Keratinocyte (primary cell): Measurements from ENCODE around the gene DCTN1. TPM values are rescaled to one million over a fixed set of nuclear protein-coding genes. Genes with fewer than 3 reads are reported as not detected.

Source experiments
- DNase-seq: peaks from one replicate; pipeline ENCODE4 v3.0.0-alpha.2; 2011; ENCODE audit warnings: low read depth, missing footprints, low spot score
- FAIRE-seq: peaks from 2 replicates; lab custom pipeline; 2011; peaks lifted over from hg19 to GRCh38; lab: Jason Lieb, UNC
- H2AFZ ChIP-seq: 2 replicates; pipeline ENCODE4 v1.6.0; 2012; ENCODE audit warnings: low read length, control low read depth, inconsistent platforms; ENCODE audit not compliant: control insufficient read depth
- H3K27ac ChIP-seq: 2 replicates; pipeline ENCODE4 v1.5.1; 2011; ENCODE audit warnings: low read length; ENCODE audit not compliant: control insufficient read depth, insufficient read depth
- H3K27me3 ChIP-seq: 3 replicates; pipeline ENCODE4 v1.6.0; 2011; ENCODE audit warnings: low read length; ENCODE audit not compliant: control insufficient read depth, insufficient read depth; ENCODE audit errors: extremely low read depth
- H3K36me3 ChIP-seq, 2 experiments: 2 replicates in 1 of 2; 3 replicates in 1 of 2; pipeline ENCODE4 v1.5.1; 2011; ENCODE audit warnings: low read length in 2 of 2, mild to moderate bottlenecking in 1 of 2; ENCODE audit not compliant: control insufficient read depth in 2 of 2, insufficient read depth in 2 of 2; ENCODE audit errors: extremely low read depth in 1 of 2
- H3K4me1 ChIP-seq: 3 replicates; pipeline ENCODE4 v1.5.1; 2011; ENCODE audit warnings: low read length; ENCODE audit not compliant: control insufficient read depth, insufficient read depth; ENCODE audit errors: extremely low read depth
- H3K4me2 ChIP-seq: 3 replicates; pipeline ENCODE4 v1.6.0; 2011; ENCODE audit warnings: low read depth, low read length; ENCODE audit not compliant: control insufficient read depth, insufficient read depth; ENCODE audit errors: extremely low read depth
- H3K4me3 ChIP-seq, 3 experiments: fragments of 200-600 bp in 1 of 3; sonication (generic) in 1 of 3; 2 replicates in 2 of 3; 3 replicates in 1 of 3; pipeline ENCODE4 v1.5.1; 2011 to 2016; ENCODE audit warnings: low read length in 3 of 3, mild to moderate bottlenecking in 3 of 3, control low read depth in 2 of 3, inconsistent platforms in 1 of 3, low read depth in 1 of 3, mixed read lengths in 1 of 3, mixed run types in 1 of 3, moderate library complexity in 1 of 3; ENCODE audit not compliant: control insufficient read depth in 2 of 3, insufficient read depth in 2 of 3; ENCODE audit errors: extremely low read depth in 1 of 3
- H3K79me2 ChIP-seq: 2 replicates; pipeline ENCODE4 v1.6.0; 2012; ENCODE audit warnings: low read length; ENCODE audit not compliant: control insufficient read depth, insufficient read depth
- H3K9ac ChIP-seq: 3 replicates; pipeline ENCODE4 v1.6.0; 2011; ENCODE audit warnings: low read length; ENCODE audit not compliant: control insufficient read depth, insufficient read depth; ENCODE audit errors: extremely low read depth
- H3K9me1 ChIP-seq: 3 replicates; pipeline ENCODE4 v1.6.0; 2011; ENCODE audit warnings: low read length; ENCODE audit not compliant: control insufficient read depth, insufficient read depth; ENCODE audit errors: extremely low read depth
- H3K9me3 ChIP-seq: 2 replicates; pipeline ENCODE4 v1.5.1; 2012; ENCODE audit warnings: low read depth, low read length; ENCODE audit not compliant: control insufficient read depth
- H4K20me1 ChIP-seq: 3 replicates; pipeline ENCODE4 v1.6.0; 2011; ENCODE audit warnings: low read length; ENCODE audit not compliant: control insufficient read depth, insufficient read depth; ENCODE audit errors: extremely low read depth
- CTCF ChIP-seq, 3 experiments: IDR thresholded peaks in 1 of 3; conservative IDR thresholded peaks in 1 of 3; optimal IDR thresholded peaks in 1 of 3; 2 replicates in 2 of 3; 3 replicates in 1 of 3; pipeline versions ENCODE3 to v1.5.1; 2011; ENCODE audit warnings: low read length in 3 of 3, mild to moderate bottlenecking in 3 of 3, moderate library complexity in 2 of 3, control low read depth in 1 of 3, inconsistent platforms in 1 of 3; ENCODE audit not compliant: insufficient read depth in 2 of 3; ENCODE audit errors: extremely low read depth in 1 of 3
- EZH2 ChIP-seq: IDR thresholded peaks from one replicate; pipeline ENCODE4 v1.6.1; 2012; ENCODE audit warnings: inconsistent platforms, mild to moderate bottlenecking, low read length, moderate library complexity
- dilution Hi-C: fragments of 300-500 bp; cut with MboI; formaldehyde crosslinking; loops from one replicate; pipeline ENCODE4 v1.7.0; 2020; ENCODE audit warnings: low sequenced_read_pairs; ENCODE audit not compliant: extremely low pct_ligation_motif_present
- polyA plus RNA-seq, 5 experiments: library from polyadenylated mRNA; depleted of rRNA in 3 of 5; stranded (reverse) in 3 of 5; stranded (forward) in 1 of 5; unstranded in 1 of 5; fragments of >200 nt; gene quantifications; 1 replicate in 1 of 5; 2 replicates in 3 of 5; 3 replicates in 1 of 5; pipeline versions ENCODE4 v1.2.1 to v1.2.3, GENCODE V29; 2011 to 2012; ENCODE audit warnings: missing spikeins in 2 of 5, low read depth in 1 of 5, low replicate concordance in 1 of 5

Gene DCTN1
- polyA plus RNA-seq, 1 donor (not counting 4 experiments of a cell fraction or from before 2014, with no cell fraction given), result 110 TPM

GRCh38 chr2:74328573-74328972, 51.5 kb downstream of the DCTN1 start:
- FAIRE-seq (no peak), DNase-seq (no peak)
- TF ChIP-seq EZH2 (no peak), CTCF (optimal IDR thresholded peaks at IDR 0.05 in 1 of 3, IDR thresholded peaks at IDR 0.05 in 1 of 3, conservative IDR thresholded peaks at IDR 0.05 in 1 of 3; ENCODE audit: extremely low read depth in 1 of 3, insufficient read depth in 2 of 3, low read length in 3 of 3) (no peak)
- no peak overlapping the region for H3K9ac ChIP-seq
- no peaks in the 10 kb centered on the region for H4K20me1 ChIP-seq
- peaks cover 3% of the 10 kb centered on the region for H3K27me3 ChIP-seq
- no peak overlapping the region for H3K27ac ChIP-seq
- H2AFZ ChIP-seq, result no peak overlapping the region
- H3K9me1 ChIP-seq, result no peaks in the 10 kb centered on the region
- dilution Hi-C loops, result no loop called here
- H3K4me3 ChIP-seq, result no peak overlapping the region
- H3K4me2 ChIP-seq, result no peak overlapping the region
- no peaks in the 10 kb centered on the region for H3K9me3 ChIP-seq
- H3K36me3 ChIP-seq, result no peaks in the 10 kb centered on the region
- H3K79me2 ChIP-seq, result no peaks in the 10 kb centered on the region
- H3K4me1 ChIP-seq, result no peaks in the 10 kb centered on the region

- dilution Hi-C loops, result no loop called here
- no peak for DNase-seq
- Histone ChIP-seq H3K9ac (no peak overlapping the region), H3K27me3 (peaks cover 3% of the 10 kb centered on the region), H3K27ac (no peak overlapping the region), H3K36me3 (no peaks in the 10 kb centered on the region), H4K20me1 (no peaks in the 10 kb centered on the region), H3K4me3 (no peak overlapping the region), H3K79me2 (no peaks in the 10 kb centered on the region), H3K9me3 (no peaks in the 10 kb centered on the region), H3K9me1 (no peaks in the 10 kb centered on the region), H3K4me1 (no peaks in the 10 kb centered on the region), H2AFZ (no peak overlapping the region), H3K4me2 (no peak overlapping the region)
- TF ChIP-seq CTCF (optimal IDR thresholded peaks at IDR 0.05 in 1 of 3, IDR thresholded peaks at IDR 0.05 in 1 of 3, conservative IDR thresholded peaks at IDR 0.05 in 1 of 3; ENCODE audit: extremely low read depth in 1 of 3, insufficient read depth in 2 of 3, low read length in 3 of 3), result no peak
- no peak for TF ChIP-seq EZH2
- FAIRE-seq, result no peak
These were observed 52.0 kb downstream of the DCTN1 start for GRCh38 chr2:74328074-74328473.
